HEK293 (cell line): Measurements from ENCODE around the gene HRC.

ENCODE experiments used
- AEBP2 ChIP-seq: fragments of 450-650 bp; formaldehyde crosslinking; IDR thresholded peaks from 2 replicates; pipeline ENCODE4 v1.5.1; 2016; ENCODE audit warnings: missing biosample characterization, missing genetic modification characterization, borderline replicate concordance
- ATF2 ChIP-seq: fragments of 450-650 bp; formaldehyde crosslinking; IDR thresholded peaks from 2 replicates; pipeline ENCODE4 v1.5.1; 2016; ENCODE audit warnings: missing biosample characterization, missing genetic modification characterization, low read depth
- EGR2 ChIP-seq: fragments of 450-650 bp; formaldehyde crosslinking; IDR thresholded peaks from 2 replicates; pipeline ENCODE4 v1.5.1; 2016; ENCODE audit warnings: low read depth, missing biosample characterization, missing genetic modification characterization
- FEZF1 ChIP-seq: fragments of 450-650 bp; formaldehyde crosslinking; IDR thresholded peaks from 2 replicates; pipeline ENCODE4 v1.5.1; 2016; ENCODE audit warnings: missing biosample characterization, missing genetic modification characterization
- HIC1 ChIP-seq: fragments of 450-650 bp; formaldehyde crosslinking; IDR thresholded peaks from 2 replicates; pipeline ENCODE4 v1.5.1; 2016; ENCODE audit warnings: missing biosample characterization, missing genetic modification characterization
- KLF10 ChIP-seq: fragments of 450-650 bp; IDR thresholded peaks from 2 replicates; pipeline ENCODE4 v1.5.1; 2018; ENCODE audit warnings: missing biosample characterization, mild to moderate bottlenecking, missing genetic modification characterization
- KLF17 ChIP-seq: fragments of 450-650 bp; formaldehyde crosslinking; IDR thresholded peaks from 2 replicates; pipeline ENCODE4 v1.5.1; 2016; ENCODE audit warnings: missing biosample characterization, missing genetic modification characterization
- KLF8 ChIP-seq: fragments of 450-650 bp; formaldehyde crosslinking; IDR thresholded peaks from 2 replicates; pipeline ENCODE4 v1.5.1; 2016; ENCODE audit warnings: missing biosample characterization, missing genetic modification characterization
- KLF9 ChIP-seq: fragments of 450-650 bp; formaldehyde crosslinking; IDR thresholded peaks from 2 replicates; pipeline ENCODE4 v1.5.1; 2016; ENCODE audit warnings: missing biosample characterization, missing genetic modification characterization, low read depth
- OSR2 ChIP-seq: fragments of 450-650 bp; formaldehyde crosslinking; IDR thresholded peaks from 2 replicates; pipeline ENCODE4 v1.5.1; 2016; ENCODE audit warnings: missing biosample characterization, missing genetic modification characterization
- PATZ1 ChIP-seq: fragments of 450-650 bp; formaldehyde crosslinking; IDR thresholded peaks from 2 replicates; pipeline ENCODE4 v1.5.1; 2016; ENCODE audit warnings: missing biosample characterization, missing genetic modification characterization
- SP3 ChIP-seq: fragments of 450-650 bp; formaldehyde crosslinking; IDR thresholded peaks from 2 replicates; pipeline ENCODE4 v1.5.1; 2016; ENCODE audit warnings: missing biosample characterization, missing genetic modification characterization
- TCF7L2 ChIP-seq: IDR thresholded peaks from 2 replicates; pipeline ENCODE4 v1.6.1; 2011; ENCODE audit warnings: low read depth, mild to moderate bottlenecking, inconsistent platforms, low read length, moderate library complexity, borderline replicate concordance
- ZBTB44 ChIP-seq: fragments of 450-650 bp; IDR thresholded peaks from 2 replicates; pipeline ENCODE4 v1.5.1; 2018; ENCODE audit warnings: missing biosample characterization, mild to moderate bottlenecking, missing genetic modification characterization
- ZNF132 ChIP-seq: fragments of 450-650 bp; formaldehyde crosslinking; IDR thresholded peaks from 2 replicates; pipeline ENCODE4 v1.5.1; 2017; ENCODE audit warnings: missing biosample characterization, missing genetic modification characterization, borderline replicate concordance
- ZNF18 ChIP-seq: fragments of 450-650 bp; formaldehyde crosslinking; IDR thresholded peaks from 2 replicates; pipeline ENCODE4 v1.5.1; 2016; ENCODE audit warnings: missing biosample characterization, missing genetic modification characterization
- ZNF239 ChIP-seq: fragments of 450-650 bp; formaldehyde crosslinking; IDR thresholded peaks from 2 replicates; pipeline ENCODE4 v1.5.1; 2016; ENCODE audit warnings: missing biosample characterization, missing genetic modification characterization
- ZNF335 ChIP-seq: fragments of 450-650 bp; formaldehyde crosslinking; conservative IDR thresholded peaks from 2 replicates; pipeline ENCODE4 v1.5.1; 2016; ENCODE audit warnings: missing biosample characterization, missing genetic modification characterization
- ZNF354C ChIP-seq: fragments of 450-650 bp; formaldehyde crosslinking; IDR thresholded peaks from 2 replicates; pipeline ENCODE4 v1.5.1; 2016; ENCODE audit warnings: missing biosample characterization, missing genetic modification characterization, low read depth, borderline replicate concordance
- ZNF423 ChIP-seq: fragments of 450-650 bp; formaldehyde crosslinking; IDR thresholded peaks from 2 replicates; pipeline ENCODE4 v1.5.1; 2016; ENCODE audit warnings: missing biosample characterization, missing genetic modification characterization
- ZNF560 ChIP-seq: fragments of 450-650 bp; formaldehyde crosslinking; IDR thresholded peaks from 2 replicates; pipeline ENCODE4 v1.5.1; 2017; ENCODE audit warnings: missing biosample characterization, missing genetic modification characterization, borderline replicate concordance
- ZNF596 ChIP-seq: fragments of 450-650 bp; IDR thresholded peaks from 2 replicates; pipeline ENCODE4 v1.5.0; 2018; ENCODE audit warnings: missing biosample characterization, mild to moderate bottlenecking, missing genetic modification characterization, moderate library complexity
- ZNF701 ChIP-seq: fragments of 450-650 bp; formaldehyde crosslinking; IDR thresholded peaks from 2 replicates; pipeline ENCODE4 v1.5.1; 2016; ENCODE audit warnings: missing biosample characterization, missing genetic modification characterization
- ZNF704 ChIP-seq: fragments of 450-650 bp; formaldehyde crosslinking; IDR thresholded peaks from 2 replicates; pipeline ENCODE4 v1.5.1; 2016; ENCODE audit warnings: missing biosample characterization, missing genetic modification characterization
- ZNF776 ChIP-seq: fragments of 450-650 bp; formaldehyde crosslinking; IDR thresholded peaks from 2 replicates; pipeline ENCODE4 v1.5.0; 2017; ENCODE audit warnings: missing biosample characterization, missing genetic modification characterization, borderline replicate concordance

The HRC gene

GRCh38 chr19:49148784-49149651, 6.2 kb downstream of the HRC start (continued):
- TF ChIP-seq HIC1 (no peak), ZNF701 (tag by site-specific recombination) (no peak), KLF9 (peak; percentile 84), ZNF18 (tag by site-specific recombination) (no peak), ZNF335 (tag by site-specific recombination) (peak; percentile 93), ATF2 (no peak), KLF17 (tag by site-specific recombination) (0 out of 2 replicates have a peak, but pooled peaks have one; percentile 38), ZNF776 (tag by site-specific recombination) (no peak), ZNF560 (tag by site-specific recombination) (no peak), ZNF596 (no peak), OSR2 (tag by site-specific recombination) (no peak; the same call in 1 of the 2 replicates), SP3 (tag by site-specific recombination) (peak; percentile 84), KLF8 (tag by site-specific recombination) (peak; percentile 79; the same call in 1 of the 2 replicates), AEBP2 (no peak), ZNF132 (no peak), EGR2 (tag by site-specific recombination) (peak; percentile 94), TCF7L2 (no peak), ZNF239 (no peak), ZNF423 (0 out of 2 replicates have a peak, but pooled peaks have one; percentile 25), PATZ1 (peak; percentile 47; the same call in 1 of the 2 replicates), ZNF704 (tag by site-specific recombination) (no peak), FEZF1 (tag by site-specific recombination) (no peak), KLF10 (tag by site-specific recombination) (no peak), ZBTB44 (no peak), ZNF354C (tag by site-specific recombination) (no peak)
